Neutrophil (primary cell): ENCODE measurements around the gene PPIL1.

Experiments
- H3K27ac ChIP-seq: fragments of 200-600 bp; sonication (generic); 2 replicates; pipeline ENCODE4 v1.5.1; 2016; ENCODE audit warnings: mild to moderate bottlenecking, moderate library complexity
- H3K27me3 ChIP-seq: fragments of 200-600 bp; sonication (generic); 2 replicates; pipeline ENCODE4 v1.6.0; 2016; ENCODE audit warnings: mild to moderate bottlenecking
- H3K36me3 ChIP-seq: fragments of 200-600 bp; sonication (generic); 2 replicates; pipeline ENCODE4 v1.5.1; 2017
- H3K4me1 ChIP-seq, 2 experiments: fragments of 200-600 bp in 1 of 2; sonication (generic) in 1 of 2; 1 replicate in 1 of 2; 2 replicates in 1 of 2; pipeline versions ENCODE4 v1.5.1 to v1.6.1; 2013 to 2016; ENCODE audit warnings: low read depth in 1 of 2, low read length in 1 of 2, mild to moderate bottlenecking in 1 of 2, moderate library complexity in 1 of 2; ENCODE audit not compliant: control insufficient read depth in 1 of 2, insufficient read depth in 1 of 2
- H3K4me3 ChIP-seq, 2 experiments: fragments of 200-600 bp in 1 of 2; sonication (generic) in 1 of 2; 1 replicate in 1 of 2; 2 replicates in 1 of 2; pipeline ENCODE4 v1.5.1; 2013 to 2016; ENCODE audit warnings: low read depth in 1 of 2, low read length in 1 of 2, mild to moderate bottlenecking in 1 of 2, moderate library complexity in 1 of 2
- H3K9me3 ChIP-seq: fragments of 200-600 bp; sonication (generic); 2 replicates; pipeline ENCODE4 v1.5.1; 2016
- TF ChIP-seq, protein P1 (sequence below): fragments of 200-600 bp; sonication (generic); IDR thresholded peaks from 2 replicates; pipeline ENCODE4 v1.5.1; 2016; ENCODE audit warnings: antibody characterized with exemption

The PPIL1 gene

GRCh38 chr6:36888115-36888643, 13.6 kb upstream of the PPIL1 start:
- Histone ChIP-seq H3K27ac (no peak overlapping the region), H3K9me3 (no peaks in the 10 kb centered on the region), H3K4me3 (no peak overlapping the region), H3K4me1 (peaks cover 15 to 17% of the 10 kb centered on the region in 2 experiments), H3K36me3 (peaks cover 8% of the 10 kb centered on the region), H3K27me3 (no peaks in the 10 kb centered on the region)
- TF ChIP-seq, protein P1, sequence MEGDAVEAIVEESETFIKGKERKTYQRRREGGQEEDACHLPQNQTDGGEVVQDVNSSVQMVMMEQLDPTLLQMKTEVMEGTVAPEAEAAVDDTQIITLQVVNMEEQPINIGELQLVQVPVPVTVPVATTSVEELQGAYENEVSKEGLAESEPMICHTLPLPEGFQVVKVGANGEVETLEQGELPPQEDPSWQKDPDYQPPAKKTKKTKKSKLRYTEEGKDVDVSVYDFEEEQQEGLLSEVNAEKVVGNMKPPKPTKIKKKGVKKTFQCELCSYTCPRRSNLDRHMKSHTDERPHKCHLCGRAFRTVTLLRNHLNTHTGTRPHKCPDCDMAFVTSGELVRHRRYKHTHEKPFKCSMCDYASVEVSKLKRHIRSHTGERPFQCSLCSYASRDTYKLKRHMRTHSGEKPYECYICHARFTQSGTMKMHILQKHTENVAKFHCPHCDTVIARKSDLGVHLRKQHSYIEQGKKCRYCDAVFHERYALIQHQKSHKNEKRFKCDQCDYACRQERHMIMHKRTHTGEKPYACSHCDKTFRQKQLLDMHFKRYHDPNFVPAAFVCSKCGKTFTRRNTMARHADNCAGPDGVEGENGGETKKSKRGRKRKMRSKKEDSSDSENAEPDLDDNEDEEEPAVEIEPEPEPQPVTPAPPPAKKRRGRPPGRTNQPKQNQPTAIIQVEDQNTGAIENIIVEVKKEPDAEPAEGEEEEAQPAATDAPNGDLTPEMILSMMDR = no peak

GRCh38 chr6:36886950-36887618, 12.5 kb upstream of the PPIL1 start:
- Histone ChIP-seq H3K27ac (no peak overlapping the region), H3K4me1 (peaks cover 15 to 17% of the 10 kb centered on the region in 2 experiments), H3K27me3 (no peaks in the 10 kb centered on the region), H3K36me3 (peaks cover 2% of the 10 kb centered on the region), H3K9me3 (no peaks in the 10 kb centered on the region), H3K4me3 (peak overlapping the region; percentile 81 to 83)
- TF ChIP-seq, protein P1 = no peak

GRCh38 chr6:36885461-36886401, 11.1 kb upstream of the PPIL1 start, which contains the start of gene C6orf89:
Gene C6orf89 (plus strand): TSS chr6:36885952. CDS start chr6:36899445, 13,493 bp downstream.
- H3K27me3 ChIP-seq = no peaks in the 10 kb centered on the region
- peak within 1 kb of the TSS; percentile 90 for H3K27ac ChIP-seq
- peak within 1 kb of the TSS; percentile 81 to 83 for H3K4me3 ChIP-seq
- peaks cover 15 to 17% of the 10 kb centered on the region in 2 experiments for H3K4me1 ChIP-seq
- TF ChIP-seq, protein P1 = peak; percentile 92
- no peaks in the 10 kb centered on the region for H3K9me3 ChIP-seq
- no peaks in the 10 kb centered on the region for H3K36me3 ChIP-seq

- Histone ChIP-seq H3K9me3 (no peaks in the 10 kb centered on the region), H3K4me3 (no peak overlapping the region), H3K27ac (peak overlapping the region; percentile 90), H3K36me3 (no peaks in the 10 kb centered on the region), H3K27me3 (no peaks in the 10 kb centered on the region), H3K4me1 (peaks cover 15 to 17% of the 10 kb centered on the region in 2 experiments)
- TF ChIP-seq, protein P1 = no peak
Observed at GRCh38 chr6:36884610-36885009, 10.0 kb upstream of the PPIL1 start.

DNA sequence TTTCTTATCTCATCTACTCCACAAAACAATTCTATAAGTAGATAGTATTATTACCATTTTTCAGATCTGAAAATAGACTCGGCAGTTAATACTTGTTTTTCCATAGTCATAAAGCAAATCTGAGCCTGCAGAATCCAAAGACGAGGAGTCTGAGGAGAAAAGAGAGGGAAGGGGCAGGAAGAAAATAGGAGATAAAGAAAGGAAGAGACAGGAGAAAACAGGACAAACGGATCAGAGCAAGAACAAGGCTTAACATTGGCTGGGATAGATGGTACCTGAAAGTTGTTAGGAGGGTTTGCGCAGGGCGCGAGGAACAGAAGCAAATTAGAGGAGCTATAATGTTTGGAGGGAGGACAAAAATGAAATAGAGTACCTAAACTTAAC, 639 bp upstream of the PPIL1 start:
- H3K36me3 ChIP-seq = no peaks in the 10 kb centered on the region
- TF ChIP-seq, protein P1 = no peak
- no peaks in the 10 kb centered on the region for H3K27me3 ChIP-seq
- H3K9me3 ChIP-seq = no peaks in the 10 kb centered on the region
- peak overlapping the region; percentile 88 to 93 for H3K4me3 ChIP-seq
- peak overlapping the region; percentile 75 for H3K27ac ChIP-seq
- peaks cover 18 to 19% of the 10 kb centered on the region in 2 experiments for H3K4me1 ChIP-seq
